GM21576 (cell line): ENCODE measurements around the gene SFT2D2.
A peak's percentile ranks its signal among the peaks of the same experiment; 100 is the strongest.

Experiments used
- ATAC-seq: cut with Tn5 transposase; IDR thresholded peaks from one replicate; pipeline ENCODE4 v1.9.1; 2021; ENCODE audit warnings: mild to moderate bottlenecking, moderate library complexity; ENCODE audit not compliant: unreplicated experiment

The SFT2D2 gene

GRCh38 chr1:168221275-168221674 lies 4.5 kb upstream of the SFT2D2 start:
- no peak for ATAC-seq

GRCh38 chr1:168223261-168223660 lies 2.5 kb upstream of the SFT2D2 start:
- no peak for ATAC-seq

- ATAC-seq: no peak
These were observed 1.9 kb upstream of the SFT2D2 start for GRCh38 chr1:168223681-168224540.

DNA sequence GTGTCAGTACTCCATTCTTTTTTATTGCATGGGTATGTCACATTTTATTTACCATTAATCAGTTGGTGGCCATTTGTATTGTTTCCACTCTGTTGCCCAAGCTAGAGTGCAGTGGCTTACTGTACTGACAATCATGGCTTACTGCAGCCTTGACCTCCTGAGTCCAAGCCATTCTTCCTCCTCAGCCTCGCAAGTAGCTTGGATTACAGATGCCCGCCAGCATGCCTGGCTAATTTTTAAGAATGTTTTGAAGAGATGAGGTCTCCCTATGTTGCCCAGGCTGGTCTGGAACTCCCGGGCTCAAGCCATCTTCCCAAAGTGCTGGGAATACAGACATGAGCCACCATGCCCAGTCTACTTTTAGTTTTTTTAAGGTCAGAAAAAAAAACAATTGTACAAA lies 813 bp upstream of the SFT2D2 start:
- no peak for ATAC-seq

- no peak for ATAC-seq
These were observed 1.8 kb downstream of the SFT2D2 start for GRCh38 chr1:168227620-168228019.

- no peak for ATAC-seq
These were observed 4.1 kb downstream of the SFT2D2 start for GRCh38 chr1:168229893-168230292.

DNA sequence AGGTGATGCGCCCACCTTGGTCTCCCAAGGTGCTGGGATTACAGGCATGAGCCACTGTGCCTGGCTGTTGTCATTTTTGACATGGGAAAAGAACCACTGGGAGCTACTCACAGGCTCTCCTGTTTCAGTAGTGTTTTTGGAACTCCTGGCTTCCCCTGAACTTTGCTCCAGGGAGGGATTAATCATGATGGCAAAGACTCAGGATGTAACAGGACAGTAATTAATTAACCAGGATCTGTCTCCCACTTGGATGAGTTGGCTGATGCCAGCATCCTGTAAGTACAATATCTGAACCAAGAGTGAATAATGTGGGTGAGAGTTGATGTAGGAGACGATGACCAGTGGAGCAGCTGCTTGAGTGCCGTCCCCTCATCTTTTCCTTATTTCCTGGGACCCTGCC lies 4.9 kb downstream of the SFT2D2 start:
- ATAC-seq: no peak

- peak; percentile 73 for ATAC-seq
These were observed 9.2 kb downstream of the SFT2D2 start for GRCh38 chr1:168234846-168235547.

- no peak for ATAC-seq
These were observed 9.7 kb downstream of the SFT2D2 start for GRCh38 chr1:168235548-168235885.

DNA sequence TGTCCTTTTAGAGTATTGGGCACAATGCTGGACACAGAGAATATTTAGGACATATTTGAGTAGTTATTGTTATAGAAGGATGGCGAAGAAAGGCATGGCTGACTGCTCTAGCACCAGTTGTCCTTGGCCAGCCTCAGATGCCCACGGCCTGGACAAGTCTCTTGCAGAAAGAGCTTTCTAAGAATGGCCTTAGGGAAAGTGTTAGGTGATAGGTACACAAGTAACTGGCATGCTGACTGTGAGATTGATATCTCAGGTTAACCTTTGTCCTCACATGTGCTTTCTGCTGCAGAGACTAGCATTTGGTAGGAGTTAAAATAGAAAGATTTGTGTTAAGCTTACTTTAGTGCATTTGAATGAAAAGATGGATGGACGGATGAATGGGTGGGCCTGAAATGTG lies 10.1 kb downstream of the SFT2D2 start:
- no peak for ATAC-seq

GRCh38 chr1:168236836-168237611 lies 11.2 kb downstream of the SFT2D2 start:
- ATAC-seq: no peak

- no peak for ATAC-seq
These were observed 17.4 kb downstream of the SFT2D2 start for GRCh38 chr1:168243198-168243597.

DNA sequence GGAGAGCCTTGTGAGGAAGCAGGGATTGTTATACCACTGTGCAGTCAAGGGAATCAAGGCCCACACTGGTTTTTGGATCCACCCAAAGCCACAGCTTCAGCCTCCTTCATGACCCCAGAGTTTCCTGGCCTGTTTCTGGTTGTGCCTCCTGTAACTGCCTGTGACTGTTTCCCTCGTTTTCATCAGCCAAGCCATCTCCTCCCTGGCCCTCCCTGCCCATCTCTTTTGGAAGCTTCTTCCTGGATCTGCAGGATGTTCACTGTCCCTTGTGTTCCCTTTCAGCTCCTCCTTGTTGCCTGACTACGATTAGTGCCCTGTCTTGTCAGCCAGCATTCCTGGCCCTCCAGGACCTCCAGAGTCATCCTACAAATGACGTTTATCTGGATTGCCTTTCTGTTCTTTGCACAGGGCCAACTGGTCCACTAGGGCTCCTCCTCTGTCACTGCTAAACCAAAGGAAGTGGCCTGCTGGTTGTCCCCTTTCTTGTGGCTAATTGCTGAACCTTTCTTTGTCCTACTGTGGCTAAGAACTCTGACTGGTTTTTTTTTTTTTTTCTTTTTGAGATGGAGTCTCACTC lies 17.9 kb downstream of the SFT2D2 start:
- no peak for ATAC-seq

- no peak for ATAC-seq
These were observed 19.2 kb downstream of the SFT2D2 start for GRCh38 chr1:168245042-168245441.

- no peak for ATAC-seq
These were observed 20.7 kb downstream of the SFT2D2 start for GRCh38 chr1:168246506-168246905.

GRCh38 chr1:168252204-168252733 lies 26.5 kb downstream of the SFT2D2 start:
- no peak for ATAC-seq

- ATAC-seq: no peak
These were observed 30.4 kb downstream of the SFT2D2 start for GRCh38 chr1:168256164-168256563.

DNA sequence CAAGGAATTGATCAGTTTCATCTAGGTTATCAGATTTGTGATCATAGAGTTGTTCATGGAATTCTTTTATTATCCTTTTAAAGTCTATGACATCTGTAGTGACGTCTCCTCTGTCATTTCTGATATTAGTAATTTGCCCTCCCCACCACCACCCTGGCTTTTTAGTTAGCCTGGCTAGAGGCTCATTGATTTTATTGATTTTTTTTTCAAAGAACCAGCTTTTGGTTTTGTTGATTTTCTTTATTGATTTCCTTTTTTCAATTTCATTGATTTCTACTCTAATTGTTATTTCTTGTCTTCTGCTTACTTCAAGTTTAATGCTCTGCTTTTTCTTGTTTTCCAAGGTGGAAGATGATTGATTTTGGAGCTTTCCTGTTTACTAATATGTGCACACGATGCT lies 31.6 kb downstream of the SFT2D2 start:
- ATAC-seq: no peak

DNA sequence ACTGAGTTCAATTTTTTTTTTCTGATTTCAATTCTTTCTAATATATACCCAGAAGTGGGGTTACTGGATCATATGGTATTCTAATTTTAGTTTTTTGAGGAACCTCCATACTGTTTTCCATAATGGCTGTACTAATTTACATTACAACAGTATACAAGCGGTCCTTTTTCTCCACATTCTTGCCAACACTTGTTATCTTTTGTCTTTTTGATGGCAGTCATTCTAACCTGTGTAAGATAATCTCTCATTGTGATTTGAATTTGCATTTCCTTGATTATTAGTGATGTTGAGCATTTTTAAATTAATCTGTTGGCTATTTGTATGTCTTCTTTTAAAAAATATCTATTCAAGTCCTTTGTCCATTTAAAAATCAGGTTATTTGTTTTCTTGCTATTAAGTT lies 33.8 kb downstream of the SFT2D2 start:
- ATAC-seq: no peak

- no peak for ATAC-seq
These were observed 34.6 kb downstream of the SFT2D2 start for GRCh38 chr1:168260393-168260792.

DNA sequence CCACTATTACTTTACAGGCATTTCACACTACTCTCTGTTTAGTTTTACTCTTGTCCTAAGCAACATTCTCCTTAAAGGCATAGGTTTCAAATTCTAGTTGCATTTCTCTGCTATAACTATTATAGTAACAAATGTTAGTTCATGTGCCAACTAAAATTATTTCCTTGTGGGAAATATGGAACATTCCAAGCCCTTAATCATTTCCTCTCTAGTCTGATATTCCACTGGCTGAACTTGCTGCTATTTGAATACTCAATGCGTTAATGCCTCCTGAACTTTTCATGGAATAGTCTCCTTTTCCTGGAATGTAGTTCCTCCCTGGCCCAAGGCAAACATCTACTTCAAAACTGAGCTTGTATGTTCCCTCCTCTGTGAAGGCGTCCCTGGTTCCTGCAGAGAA lies 35.6 kb downstream of the SFT2D2 start:
- no peak for ATAC-seq
